HuH-7 (cell line): Measurements from ENCODE around the gene TBKBP1.

Experiments
- DNase-seq: peaks from one replicate; pipeline ENCODE4 v3.0.0; 2011; ENCODE audit warnings: low spot score

Gene TBKBP1

GRCh38 chr17:47713980-47714700, 20.2 kb downstream of the TBKBP1 start:
- peak; percentile 45 for DNase-seq

DNA sequence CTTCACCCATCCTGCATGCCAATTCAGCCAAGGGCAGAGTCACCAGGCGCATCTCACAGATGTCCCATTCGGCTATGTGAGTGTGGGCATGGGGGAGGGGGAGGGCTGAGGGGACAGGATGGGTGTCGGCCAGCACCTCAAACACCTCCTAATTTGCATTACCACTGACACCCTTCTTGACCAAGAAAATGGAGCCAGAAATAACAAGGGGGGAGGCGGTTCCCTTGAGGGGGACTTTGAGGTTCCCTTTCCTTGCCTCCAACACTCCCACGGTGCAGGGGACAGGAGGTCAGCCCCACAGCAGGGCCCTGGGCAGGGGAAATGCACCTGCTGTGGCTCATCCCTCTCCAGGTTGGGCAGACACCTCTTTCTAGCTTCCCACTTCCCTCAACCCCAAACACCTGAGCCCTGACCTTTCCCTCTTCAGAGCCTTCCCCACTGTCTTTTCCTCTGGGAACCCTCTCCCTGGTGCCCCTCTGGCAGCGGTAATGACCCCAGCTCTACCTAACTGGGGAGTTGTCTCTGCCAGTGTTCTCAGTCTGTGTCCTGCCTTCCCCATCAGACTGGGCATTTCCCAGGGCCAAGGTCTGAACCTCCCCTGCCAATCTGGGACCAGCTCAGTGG, 20.9 kb downstream of the TBKBP1 start:
- no peak for DNase-seq

DNA sequence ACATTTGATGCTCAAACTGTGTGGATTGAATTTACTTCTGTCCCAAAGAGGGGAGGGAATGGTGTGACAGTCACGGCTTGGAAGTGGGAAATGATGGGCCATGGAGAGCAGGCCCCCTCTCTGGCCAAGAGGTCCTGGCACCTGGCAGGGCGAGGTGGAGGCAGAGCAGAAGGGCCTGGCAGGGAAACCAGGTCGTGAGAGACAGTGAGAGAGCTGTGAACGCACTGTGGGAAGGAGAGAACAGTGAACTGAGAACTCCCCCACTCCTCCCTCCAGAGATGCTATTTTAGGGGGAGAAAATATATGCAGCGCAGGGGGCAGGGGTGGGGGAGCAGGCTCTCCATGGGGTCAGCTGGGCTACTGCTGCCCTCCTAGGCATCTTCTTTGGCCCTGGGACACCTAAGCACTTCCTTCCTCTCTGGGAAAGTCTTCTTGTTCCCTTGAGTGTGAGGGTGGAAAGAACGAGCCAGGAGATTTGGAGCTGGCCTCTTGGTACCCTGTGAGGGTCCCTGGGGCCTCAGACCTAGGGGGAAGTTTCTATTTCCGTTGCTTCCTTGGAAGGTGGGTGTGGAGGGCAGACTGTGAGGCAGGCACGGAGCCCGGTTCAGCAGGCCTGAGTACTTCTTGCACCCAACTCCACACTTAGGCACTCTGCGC, 21.8 kb downstream of the TBKBP1 start:
- DNase-seq: no peak

DNA sequence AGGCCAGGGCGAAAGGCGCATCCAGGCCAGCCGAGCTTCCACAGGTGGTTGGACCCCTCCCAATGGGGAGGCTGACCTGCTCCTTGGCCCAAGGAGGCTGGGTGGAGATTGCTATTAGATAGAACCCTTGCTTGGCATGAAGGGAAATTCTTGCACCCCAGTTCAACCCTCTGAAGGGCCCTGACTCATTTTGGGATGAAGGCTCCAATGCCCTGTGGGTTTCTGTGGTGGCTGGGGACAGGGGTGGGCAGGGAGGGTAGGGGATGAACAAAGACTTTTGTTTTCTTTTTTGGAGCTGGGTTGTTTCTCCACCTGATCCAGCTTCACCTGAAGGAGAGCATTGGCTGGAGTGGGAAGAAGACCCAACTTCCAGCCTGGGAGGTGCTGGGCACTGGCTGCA, 22.4 kb downstream of the TBKBP1 start:
- DNase-seq: no peak

DNA sequence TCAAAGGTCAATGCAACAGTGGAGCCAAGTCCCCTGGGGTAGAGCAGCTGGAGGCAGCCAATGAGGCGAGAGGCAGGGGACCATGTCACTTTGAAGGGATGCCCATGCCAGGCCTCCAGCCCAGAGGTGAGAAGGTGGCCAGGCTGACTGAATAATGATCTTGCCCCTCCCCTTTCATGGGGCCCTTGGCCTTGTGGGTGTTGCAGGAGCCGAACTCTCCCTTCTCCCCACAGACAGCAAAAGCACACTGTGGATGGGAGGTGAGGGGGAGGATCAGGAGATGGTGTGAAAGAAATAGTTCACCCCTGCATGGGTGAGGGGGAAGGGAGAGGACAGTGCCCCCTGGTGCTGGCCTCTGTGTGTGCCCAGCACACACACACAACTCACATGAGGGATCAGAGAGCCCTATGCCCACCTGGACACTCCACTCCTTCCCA, 23.3 kb downstream of the TBKBP1 start:
- peak; percentile 50 for DNase-seq

DNA sequence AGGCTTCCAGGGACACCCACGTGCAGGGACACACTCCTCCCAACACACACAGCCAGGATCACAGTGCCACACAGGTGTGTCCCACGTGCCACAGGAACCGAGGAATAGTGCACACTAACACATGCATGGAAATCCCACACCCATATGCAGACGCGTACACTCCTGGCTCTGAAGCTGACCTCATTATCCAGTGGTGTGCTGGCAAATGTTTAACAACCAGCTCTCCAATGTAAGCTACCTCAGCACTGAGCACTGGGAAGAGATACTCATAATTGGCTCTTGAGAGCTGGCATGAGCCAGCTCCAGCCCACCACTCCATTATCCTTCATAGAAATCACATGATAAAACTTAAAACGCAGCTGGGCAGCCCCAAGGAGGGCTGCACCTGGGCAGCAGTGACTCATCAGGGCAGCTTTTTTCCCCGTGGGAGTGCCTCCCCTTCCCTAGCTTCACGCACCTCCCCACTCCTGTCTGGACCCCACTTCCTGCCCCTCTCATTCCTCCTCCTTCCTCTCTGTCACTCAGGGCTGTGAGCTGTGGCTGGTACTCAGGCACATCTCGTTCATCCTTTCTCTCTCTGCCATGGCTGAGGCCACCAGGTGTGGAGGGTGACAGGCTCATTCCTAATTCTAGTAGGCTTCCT, 24.1 kb downstream of the TBKBP1 start:
- DNase-seq: no peak

GRCh38 chr17:47718634-47719405, 24.9 kb downstream of the TBKBP1 start:
- no peak for DNase-seq

DNA sequence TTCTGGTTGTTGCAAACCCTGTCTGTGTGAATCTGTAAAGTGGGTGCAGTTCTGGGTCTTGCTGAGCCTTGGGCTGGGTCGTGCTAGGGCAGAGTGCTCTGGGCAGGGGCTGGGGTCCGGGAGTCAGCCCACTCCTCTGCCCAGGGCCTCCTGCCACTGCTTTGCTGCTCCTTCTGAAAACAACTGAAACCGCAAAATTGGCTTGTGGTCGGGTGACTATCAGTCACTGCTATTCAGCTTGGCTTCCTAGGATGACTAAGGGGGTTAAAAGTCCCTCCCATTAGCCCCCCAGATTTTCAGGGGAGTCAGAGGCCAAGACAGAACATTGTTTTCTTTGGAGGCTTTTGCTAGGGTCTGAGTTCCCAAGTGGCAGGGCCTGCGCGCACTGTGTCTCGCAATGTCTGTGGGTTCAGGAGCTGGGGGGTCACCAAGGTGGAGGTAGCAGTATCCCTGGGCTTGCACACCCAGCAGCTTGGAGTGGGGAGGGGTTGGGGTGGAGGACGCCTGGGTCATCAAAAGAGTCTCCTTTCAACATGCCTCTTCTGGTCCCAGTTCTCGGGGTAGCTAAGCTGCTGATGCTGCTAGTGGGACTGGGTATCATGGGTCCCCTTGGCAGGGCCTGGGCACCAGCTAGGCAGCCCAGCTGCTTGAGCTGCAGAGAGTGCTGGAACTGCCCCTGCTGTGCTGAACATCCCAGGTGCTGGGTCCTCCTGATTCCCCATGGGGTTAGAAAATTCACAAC, 25.6 kb downstream of the TBKBP1 start:
- no peak for DNase-seq

GRCh38 chr17:47720196-47720595, 26.2 kb downstream of the TBKBP1 start:
- no peak for DNase-seq

DNA sequence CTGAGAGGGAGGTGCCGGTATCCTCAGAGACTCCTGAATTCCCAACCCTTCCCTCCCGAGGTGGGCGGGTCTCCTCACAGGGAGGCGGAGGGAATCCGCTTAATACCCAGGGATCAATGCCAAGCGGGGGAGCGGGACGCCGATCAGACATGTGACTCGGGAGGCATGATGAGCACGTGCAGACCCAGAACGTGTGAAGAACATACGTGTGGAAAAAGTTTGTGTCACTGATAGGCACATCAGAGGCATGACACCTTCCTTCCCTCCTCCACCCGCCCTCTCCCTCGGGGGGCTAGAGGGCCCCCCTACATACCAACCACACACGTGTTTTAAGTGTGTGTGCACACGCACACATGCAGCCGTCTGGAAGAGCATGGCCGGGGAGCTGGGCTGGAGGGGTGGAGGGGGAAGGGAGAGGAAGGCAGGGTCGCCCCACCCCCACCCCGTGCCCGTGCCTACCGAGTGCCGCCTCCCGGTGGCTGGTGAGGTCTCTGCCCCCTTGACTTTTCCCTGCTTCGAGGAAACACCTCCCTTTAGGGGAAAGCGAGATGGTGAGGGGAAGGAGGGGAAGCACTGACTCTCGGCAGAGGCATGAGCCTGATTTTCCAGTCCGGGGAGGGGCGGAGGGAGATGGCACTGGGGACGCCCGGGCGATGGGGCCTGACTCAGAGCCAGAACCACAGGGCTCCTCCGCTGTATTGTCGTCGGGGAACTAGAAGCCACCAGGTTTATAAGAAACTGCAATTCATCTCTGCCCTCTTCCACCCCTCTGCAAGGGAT, 27.0 kb downstream of the TBKBP1 start:
- DNase-seq: no peak

DNA sequence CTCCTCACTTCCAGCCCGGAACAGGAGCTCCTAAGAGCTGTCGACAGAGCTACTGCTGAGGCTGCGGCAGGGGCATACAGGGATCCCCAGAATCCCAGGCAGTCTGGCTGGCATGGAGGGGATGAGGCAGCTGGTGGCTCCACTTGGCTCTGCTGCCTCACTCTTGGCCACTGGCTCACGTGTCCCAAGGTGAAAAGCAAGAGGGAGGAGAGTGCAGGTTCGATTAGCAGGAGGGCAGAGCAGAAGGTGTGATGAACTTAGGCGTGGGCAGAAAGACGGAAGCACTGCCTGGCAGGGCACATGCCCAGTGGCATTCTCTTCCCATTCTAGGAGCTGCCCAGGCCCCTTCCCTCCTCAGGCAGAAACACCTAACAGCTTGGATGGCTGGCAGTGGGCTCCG, 27.8 kb downstream of the TBKBP1 start:
- no peak for DNase-seq

DNA sequence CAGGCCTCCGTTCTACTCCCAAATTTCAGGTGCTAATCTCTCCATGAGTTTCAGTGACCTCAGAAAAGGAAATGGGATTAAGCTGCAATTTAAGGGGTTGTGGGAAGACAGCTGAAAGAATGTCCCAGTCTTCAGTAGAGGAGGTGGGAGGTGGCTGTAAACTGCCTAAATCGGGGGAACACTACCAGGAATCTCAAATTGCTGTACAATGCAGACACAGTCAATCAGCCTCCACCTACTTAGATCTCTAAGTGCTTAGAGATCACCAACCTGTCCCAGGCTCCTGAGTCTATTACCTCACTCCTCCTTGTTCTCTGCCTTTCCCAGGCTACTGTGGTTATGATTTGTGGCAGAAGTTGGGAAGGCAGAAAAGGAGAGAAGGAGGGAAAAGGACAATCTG, 30.7 kb downstream of the TBKBP1 start:
- DNase-seq: no peak

- no peak for DNase-seq
Observed at GRCh38 chr17:47725446-47726111, 31.6 kb downstream of the TBKBP1 start.

GRCh38 chr17:47726796-47727703, 33.1 kb downstream of the TBKBP1 start:
- no peak for DNase-seq

- DNase-seq: no peak
Observed at GRCh38 chr17:47727704-47728036, 33.7 kb downstream of the TBKBP1 start.

GRCh38 chr17:47728214-47728877, 34.4 kb downstream of the TBKBP1 start:
- no peak for DNase-seq

- DNase-seq: no peak
Observed at GRCh38 chr17:47729476-47729875, 35.5 kb downstream of the TBKBP1 start.

DNA sequence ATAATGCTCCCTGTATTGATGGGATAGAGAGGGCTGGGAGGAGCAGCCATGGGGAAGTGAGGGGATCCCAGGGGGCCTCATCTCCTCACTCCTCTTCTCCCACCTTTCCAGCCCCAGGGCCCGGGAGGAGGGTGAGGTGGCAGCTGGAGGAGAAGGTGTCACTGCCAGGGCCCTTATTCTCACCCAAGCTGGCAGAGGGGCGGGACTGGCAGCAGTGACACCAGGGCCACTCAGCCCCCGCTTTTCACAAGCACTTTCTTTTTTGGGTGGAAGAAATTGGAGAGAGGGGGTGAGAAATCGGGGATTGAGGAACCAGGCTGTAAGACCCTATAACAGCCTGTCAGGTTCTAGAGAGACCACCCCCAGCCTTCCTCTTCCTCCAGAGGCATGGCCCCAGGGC, 36.7 kb downstream of the TBKBP1 start:
- DNase-seq: no peak

DNA sequence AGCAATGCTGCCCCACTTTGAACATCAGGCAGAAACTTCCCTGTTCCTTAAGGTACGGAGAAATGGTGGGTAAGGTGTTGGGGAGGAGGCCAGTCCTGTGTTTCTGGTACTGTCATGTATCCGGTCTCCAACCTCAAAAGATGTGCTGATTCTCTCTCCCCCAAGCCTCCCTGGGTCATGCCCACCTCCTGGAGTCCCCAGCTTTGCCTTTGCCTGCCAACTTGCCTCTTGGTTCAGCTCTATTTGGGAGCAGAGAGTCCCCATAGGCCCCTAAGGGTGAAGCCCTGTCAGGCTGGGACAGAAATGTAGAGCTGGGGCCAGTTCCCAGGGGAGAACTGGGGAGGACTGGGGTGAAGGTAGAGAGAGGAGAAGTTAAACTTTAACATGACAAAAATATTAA, 37.4 kb downstream of the TBKBP1 start:
- no peak for DNase-seq
